Thoracic aorta (tissue), 2 donors: Measurements from ENCODE around the gene BBOX1. TPM values are rescaled to one million over a fixed set of nuclear protein-coding genes. Genes with fewer than 3 reads are reported as not detected.
"Not testable (repeated sequence)": the region's sequence is repeated elsewhere in the genome, so short reads cannot be mapped to it uniquely, and the experiment has no call there.

ENCODE experiments used
- ATAC-seq: fragments of 150-250 bp; one replicate; pipeline ENCODE4 v1.8.0; 2017; ENCODE audit warnings: low read depth; ENCODE audit not compliant: insufficient number of reproducible peaks, low FRiP score
- DNase-seq: peaks from one replicate; pipeline ENCODE4 v3.0.0-alpha.2; 2020; ENCODE audit warnings: low spot score
- H3K27ac ChIP-seq, 2 donors: fragments of 200-600 bp; sonication (generic); 1 replicate in 1 of 2; 2 replicates in 1 of 2; pipeline ENCODE4 v1.5.1; 2016; ENCODE audit warnings: mild to moderate bottlenecking in 2 of 2, moderate library complexity in 2 of 2
- H3K27me3 ChIP-seq: fragments of 200-600 bp; sonication (generic); replicated peaks from 2 replicates; pipeline ENCODE4 v1.6.0; 2016; ENCODE audit warnings: mild to moderate bottlenecking; ENCODE audit not compliant: insufficient read depth
- H3K36me3 ChIP-seq: fragments of 200-600 bp; sonication (generic); one replicate; pipeline ENCODE4 v1.5.1; 2016
- H3K4me1 ChIP-seq, 2 donors: fragments of 200-600 bp; sonication (generic); 1 replicate in 1 of 2; 2 replicates in 1 of 2; pipeline versions ENCODE4 v1.5.1 to v1.6.0; 2016; ENCODE audit warnings: low read depth in 2 of 2, mild to moderate bottlenecking in 1 of 2; ENCODE audit not compliant: control insufficient read depth in 1 of 2
- H3K4me3 ChIP-seq: fragments of 200-600 bp; sonication (generic); 2 replicates; pipeline ENCODE4 v1.5.1; 2016; ENCODE audit warnings: mild to moderate bottlenecking
- H3K9me3 ChIP-seq: fragments of 200-600 bp; sonication (generic); 2 replicates; pipeline ENCODE4 v1.5.1; 2016
- CTCF ChIP-seq: fragments of 200-600 bp; sonication (generic); IDR thresholded peaks from one replicate; pipeline ENCODE4 v1.5.1; 2019; ENCODE audit warnings: antibody characterized with exemption
- total RNA-seq, 2 donors: library from RNA; depleted of rRNA; stranded (reverse); fragments of >200 nt; gene quantifications; one replicate each; pipeline versions ENCODE4 v1.1.0 to v1.2.3, GENCODE V29; 2016

Gene BBOX1
- total RNA-seq, 2 donors from 2014 or later = not detected

GRCh38 chr11:27087432-27087831 lies 46.8 kb downstream of the BBOX1 start:
- Histone ChIP-seq H3K27ac (no peak overlapping the region), H3K9me3 (peaks cover 4% of the 10 kb centered on the region), H3K36me3 (no peaks in the 10 kb centered on the region), H3K27me3 (no peaks in the 10 kb centered on the region), H3K4me3 (no peak overlapping the region), H3K4me1 (peaks cover 0 to 32% of the 10 kb centered on the region in 2 donors)
- no peak for ATAC-seq
- no peak for DNase-seq
- no peak for TF ChIP-seq CTCF

- H3K27me3 ChIP-seq = no peaks in the 10 kb centered on the region
- H3K27ac ChIP-seq = no peak overlapping the region
- ATAC-seq = no peak
- no peaks in the 10 kb centered on the region for H3K36me3 ChIP-seq
- TF ChIP-seq CTCF = no peak
- H3K9me3 ChIP-seq = peaks cover 4% of the 10 kb centered on the region
- H3K4me3 ChIP-seq = no peak overlapping the region
- peaks cover 0 to 32% of the 10 kb centered on the region in 2 donors for H3K4me1 ChIP-seq
- no peak for DNase-seq
These were observed 47.7 kb downstream of the BBOX1 start for GRCh38 chr11:27088353-27088752.

GRCh38 chr11:27089746-27090145 lies 49.1 kb downstream of the BBOX1 start:
- DNase-seq = no peak
- H3K4me1 ChIP-seq = peaks cover 0 to 32% of the 10 kb centered on the region in 2 donors
- H3K27me3 ChIP-seq = no peaks in the 10 kb centered on the region
- no peak for ATAC-seq
- H3K36me3 ChIP-seq = no peaks in the 10 kb centered on the region
- peaks cover 4% of the 10 kb centered on the region for H3K9me3 ChIP-seq
- no peak for TF ChIP-seq CTCF
- no peak overlapping the region for H3K4me3 ChIP-seq
- H3K27ac ChIP-seq = no peak overlapping the region

- not testable (repeated sequence) for H3K4me3 ChIP-seq, H3K9me3 ChIP-seq, H3K36me3 ChIP-seq, H3K27me3 ChIP-seq, DNase-seq, ATAC-seq, H3K27ac ChIP-seq
- H3K4me1 ChIP-seq = peaks cover 0 to 29% of the 10 kb centered on the region in 2 donors
These were observed 49.8 kb downstream of the BBOX1 start for GRCh38 chr11:27090357-27090948.

GRCh38 chr11:27094120-27094519 lies 53.5 kb downstream of the BBOX1 start:
- TF ChIP-seq CTCF = no peak
- Histone ChIP-seq H3K4me1 (peaks cover 0 to 28% of the 10 kb centered on the region in 2 donors), H3K4me3 (no peak overlapping the region), H3K9me3 (peaks cover 4% of the 10 kb centered on the region), H3K36me3 (no peaks in the 10 kb centered on the region), H3K27ac (peak overlapping the region; percentile 16 to 25), H3K27me3 (no peaks in the 10 kb centered on the region)
- no peak for ATAC-seq
- no peak for DNase-seq

GRCh38 chr11:27095059-27095458 lies 54.4 kb downstream of the BBOX1 start:
- TF ChIP-seq CTCF = no peak
- peaks cover 4% of the 10 kb centered on the region for H3K9me3 ChIP-seq

More at GRCh38 chr11:27095059-27095458, 54.4 kb downstream of the BBOX1 start:
- no peaks in the 10 kb centered on the region for H3K36me3 ChIP-seq
- no peaks in the 10 kb centered on the region for H3K27me3 ChIP-seq
- DNase-seq (no peak), ATAC-seq (no peak)
- H3K4me3 ChIP-seq = no peak overlapping the region
- no peak overlapping the region for H3K27ac ChIP-seq
- H3K4me1 ChIP-seq = peaks cover 0 to 28% of the 10 kb centered on the region in 2 donors
